Natural killer cell (primary cell): ENCODE data around the gene NAPEPLD. TPM values are rescaled to one million over a fixed set of nuclear protein-coding genes. Genes with fewer than 3 reads are reported as not detected.

Source experiments
- ATAC-seq, 3 donors: fragments of 150-1000 bp in 2 of 3; fragments of 200-7000 bp in 1 of 3; cut with Tn5 transposase; 1 replicate in 1 of 3; 2 replicates in 2 of 3; pipeline ENCODE4 v1.10.0; 2021; ENCODE audit warnings: mild to moderate bottlenecking in 2 of 3, moderate library complexity in 2 of 3
- DNase-seq, 2 donors: peaks; one replicate each; pipeline versions ENCODE4 v3.0.0 to v3.0.0-alpha.2; 2013 to 2021; ENCODE audit warnings: mixed read lengths in 1 of 2
- H3K27ac ChIP-seq: one replicate; pipeline ENCODE4 v1.5.1; 2013; ENCODE audit warnings: mild to moderate bottlenecking, low read length
- H3K27me3 ChIP-seq: one replicate; pipeline ENCODE4 v1.6.1; 2013; ENCODE audit warnings: low read length; ENCODE audit not compliant: control insufficient read depth, insufficient read depth
- H3K36me3 ChIP-seq: one replicate; pipeline ENCODE4 v1.6.1; 2013; ENCODE audit warnings: low read length; ENCODE audit not compliant: control insufficient read depth, insufficient read depth
- H3K4me1 ChIP-seq: one replicate; pipeline ENCODE4 v1.6.1; 2013; ENCODE audit warnings: low read length; ENCODE audit not compliant: control insufficient read depth, insufficient read depth
- H3K4me3 ChIP-seq: one replicate; pipeline ENCODE4 v1.5.1; 2013; ENCODE audit warnings: low read length
- H3K9me3 ChIP-seq: one replicate; pipeline ENCODE4 v1.6.1; 2013; ENCODE audit warnings: low read length; ENCODE audit not compliant: control insufficient read depth, insufficient read depth
- H3K27ac Mint-ChIP-seq, 2 donors: one replicate each; pipeline ENCODE4 v1.8.0; 2022; ENCODE audit warnings: mild to moderate bottlenecking in 2 of 2, mixed read lengths in 2 of 2, moderate library complexity in 1 of 2
- H3K27me3 Mint-ChIP-seq, 2 donors: one replicate each; pipeline ENCODE4 v1.8.0; 2022; ENCODE audit warnings: low read depth in 2 of 2, mixed read lengths in 2 of 2
- H3K36me3 Mint-ChIP-seq: one replicate; pipeline ENCODE4 v1.8.0; 2022; ENCODE audit warnings: mixed read lengths
- H3K4me1 Mint-ChIP-seq, 2 donors: one replicate each; pipeline ENCODE4 v1.8.0; 2022; ENCODE audit warnings: mixed read lengths in 2 of 2
- H3K4me3 Mint-ChIP-seq: one replicate; pipeline ENCODE4 v1.8.0; 2022; ENCODE audit warnings: mild to moderate bottlenecking, moderate library complexity, mixed read lengths
- H3K9me3 Mint-ChIP-seq, 2 donors: one replicate each; pipeline ENCODE4 v1.8.0; 2022; ENCODE audit warnings: mixed read lengths in 2 of 2
- WGBS: methylation state at CpG from one replicate; pipeline ENCODE4 v1.1.7; 2013; ENCODE audit warnings: missing lambda C conversion rate; ENCODE audit not compliant: insufficient coverage; 5-methylcytosine and 5-hydroxymethylcytosine counted together
- intact Hi-C: fragments of 100-400 bp; cut with micrococcal nuclease; formaldehyde crosslinking; loops from one replicate; pipeline ENCODE4 v1.14.2; 2022
- total RNA-seq, 4 donors: library from RNA; stranded (reverse); fragments of 120-200 nt in 1 of 4; gene quantifications; one replicate each; pipeline versions ENCODE4 v1.2.3 to v1.2.4, GENCODE V29; 2013 to 2022
- TF ChIP-seq, protein P1 (sequence below): fragments of 200-600 bp; IDR thresholded peaks from one replicate; pipeline ENCODE4 v1.8.0; 2022; ENCODE audit warnings: antibody characterized with exemption

The NAPEPLD gene
- total RNA-seq, 3 donors from 2014 or later (not counting 1 experiment from before 2014, with no cell fraction given) = 5.3 to 6.7 (median 5.9) TPM

DNA sequence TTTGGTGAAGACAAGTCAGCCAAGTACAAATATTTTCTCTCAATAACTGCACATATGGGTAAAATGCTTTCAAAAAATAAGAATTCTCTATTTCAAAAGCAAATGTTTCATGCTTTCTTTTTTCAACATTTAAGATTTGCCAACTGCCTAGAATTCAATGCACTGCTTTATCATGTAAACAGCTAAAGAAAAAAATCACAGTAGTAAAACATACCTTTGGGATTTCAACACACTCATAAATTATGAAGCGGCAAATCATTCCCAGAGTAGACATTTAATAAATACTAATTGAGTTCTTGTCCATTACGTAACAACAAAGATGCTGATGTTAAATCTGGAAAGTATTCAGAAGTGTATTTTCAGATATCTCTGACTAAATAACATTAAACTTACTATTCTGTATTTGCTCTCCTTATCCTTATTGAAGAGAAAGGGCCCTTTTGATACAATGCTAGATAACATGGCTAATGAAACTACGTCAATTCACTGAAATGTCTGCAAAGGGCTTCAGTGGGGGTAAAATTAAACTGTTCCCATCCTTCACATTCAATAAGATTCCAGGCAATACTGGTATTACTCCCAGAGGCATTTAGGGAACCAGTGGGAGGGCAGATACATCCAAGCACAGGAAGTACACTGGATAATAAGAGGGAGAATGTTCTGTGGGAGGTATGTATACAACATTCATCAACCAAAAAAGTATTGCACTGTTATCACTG is 13.9 kb downstream of the NAPEPLD start:
- peaks cover 5 to 6% of the 10 kb centered on the region in 2 donors for H3K4me1 Mint-ChIP-seq
- intact Hi-C loops = no loop called here
- Histone ChIP-seq H3K36me3 (no peaks in the 10 kb centered on the region), H3K27me3 (no peaks in the 10 kb centered on the region), H3K9me3 (no peaks in the 10 kb centered on the region), H3K4me1 (no peaks in the 10 kb centered on the region), H3K4me3 (no peak overlapping the region), H3K27ac (no peak overlapping the region)
- H3K36me3 Mint-ChIP-seq = no peaks in the 10 kb centered on the region
- H3K27ac Mint-ChIP-seq = peak overlapping the region in 1 of 2 donors; percentile 23
- WGBS = 100% methylated on average over 1 of the region's 3 CpGs
- no peaks in the 10 kb centered on the region for H3K9me3 Mint-ChIP-seq
- TF ChIP-seq, protein P1, sequence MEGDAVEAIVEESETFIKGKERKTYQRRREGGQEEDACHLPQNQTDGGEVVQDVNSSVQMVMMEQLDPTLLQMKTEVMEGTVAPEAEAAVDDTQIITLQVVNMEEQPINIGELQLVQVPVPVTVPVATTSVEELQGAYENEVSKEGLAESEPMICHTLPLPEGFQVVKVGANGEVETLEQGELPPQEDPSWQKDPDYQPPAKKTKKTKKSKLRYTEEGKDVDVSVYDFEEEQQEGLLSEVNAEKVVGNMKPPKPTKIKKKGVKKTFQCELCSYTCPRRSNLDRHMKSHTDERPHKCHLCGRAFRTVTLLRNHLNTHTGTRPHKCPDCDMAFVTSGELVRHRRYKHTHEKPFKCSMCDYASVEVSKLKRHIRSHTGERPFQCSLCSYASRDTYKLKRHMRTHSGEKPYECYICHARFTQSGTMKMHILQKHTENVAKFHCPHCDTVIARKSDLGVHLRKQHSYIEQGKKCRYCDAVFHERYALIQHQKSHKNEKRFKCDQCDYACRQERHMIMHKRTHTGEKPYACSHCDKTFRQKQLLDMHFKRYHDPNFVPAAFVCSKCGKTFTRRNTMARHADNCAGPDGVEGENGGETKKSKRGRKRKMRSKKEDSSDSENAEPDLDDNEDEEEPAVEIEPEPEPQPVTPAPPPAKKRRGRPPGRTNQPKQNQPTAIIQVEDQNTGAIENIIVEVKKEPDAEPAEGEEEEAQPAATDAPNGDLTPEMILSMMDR = no peak
- ATAC-seq (no peak), DNase-seq (no peak)
- no peak overlapping the region for H3K4me3 Mint-ChIP-seq
- no peaks in the 10 kb centered on the region for H3K27me3 Mint-ChIP-seq

DNA sequence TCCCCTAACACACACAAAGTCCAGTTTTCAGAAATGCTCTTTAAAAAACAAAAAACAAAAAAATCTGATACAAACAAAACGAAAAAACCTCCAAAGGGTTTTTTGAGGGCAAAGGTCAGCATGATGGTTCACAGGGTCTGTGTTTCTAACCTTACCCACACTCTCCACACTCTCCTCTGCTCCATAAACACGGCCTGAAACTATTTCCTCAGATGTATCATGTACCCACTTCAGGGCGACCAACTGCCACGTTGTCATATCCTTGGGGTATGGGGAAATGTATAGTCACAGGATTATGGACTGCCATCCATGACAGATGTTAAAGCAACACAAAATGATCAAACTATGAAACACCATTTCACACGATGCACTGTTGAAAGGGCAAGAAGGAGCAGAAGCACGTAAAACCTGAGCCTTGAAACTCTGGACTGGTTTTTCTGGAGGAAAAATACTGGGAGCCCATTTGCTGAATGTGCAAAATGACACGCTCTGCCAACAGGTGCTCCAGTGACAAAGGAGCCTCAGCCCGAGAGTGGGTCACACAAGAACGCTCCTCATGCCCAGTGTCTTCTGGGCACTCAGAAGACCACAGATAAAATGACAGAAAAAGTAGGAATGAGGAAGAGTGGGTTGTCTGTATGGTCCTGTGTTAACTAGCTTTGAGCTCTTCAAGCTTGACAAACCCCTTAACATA is 15.8 kb downstream of the NAPEPLD start:
- no peak overlapping the region for H3K4me3 ChIP-seq
- H3K27me3 ChIP-seq = no peaks in the 10 kb centered on the region
- ATAC-seq (no peak), DNase-seq (no peak)
- Mint-ChIP-seq H3K4me1 (peaks cover 9 to 10% of the 10 kb centered on the region in 2 donors), H3K4me3 (no peak overlapping the region), H3K36me3 (peaks cover 4% of the 10 kb centered on the region), H3K27me3 (no peaks in the 10 kb centered on the region), H3K9me3 (no peaks in the 10 kb centered on the region), H3K27ac (no peak overlapping the region)
- H3K36me3 ChIP-seq = peaks cover 5% of the 10 kb centered on the region
- H3K9me3 ChIP-seq = no peaks in the 10 kb centered on the region
- WGBS = 81% methylated on average over 8 of the region's 9 CpGs
- TF ChIP-seq, protein P1 = no peak
- no peak overlapping the region for H3K27ac ChIP-seq
- no peaks in the 10 kb centered on the region for H3K4me1 ChIP-seq
- intact Hi-C loops = no loop called here

DNA sequence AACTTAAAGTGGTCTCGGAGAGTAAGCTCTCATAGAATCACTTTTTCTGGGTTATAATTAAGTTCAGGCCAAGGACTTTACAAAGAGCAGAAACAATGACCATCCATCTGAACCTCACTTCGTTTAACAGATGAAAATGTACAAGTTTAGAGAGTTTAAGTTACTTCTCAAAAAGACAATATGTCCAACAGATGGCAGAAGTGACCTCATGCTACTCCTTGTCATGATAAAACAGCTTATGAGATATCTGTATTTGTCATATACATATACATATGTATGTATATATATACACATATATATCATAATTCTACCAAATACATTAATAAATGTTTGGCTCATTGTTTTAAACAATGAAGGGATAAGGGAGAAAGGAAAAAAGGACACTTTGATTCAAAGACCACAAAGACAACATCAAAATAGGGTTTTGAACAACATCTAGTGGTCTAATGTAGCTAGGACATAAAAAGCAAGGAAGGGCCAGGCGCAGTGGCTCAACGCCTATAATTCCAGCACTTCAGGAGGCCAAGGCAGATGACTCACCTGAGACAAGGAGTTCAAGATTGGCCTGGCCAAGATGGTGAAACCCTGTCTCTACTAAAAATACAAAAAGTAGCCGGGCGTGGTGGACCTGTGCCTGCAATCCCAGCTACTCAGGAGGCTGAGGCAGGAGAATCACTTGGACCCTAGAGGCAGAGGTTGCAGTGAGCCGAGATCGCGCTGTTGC is 17.8 kb downstream of the NAPEPLD start:
- Mint-ChIP-seq H3K27ac (peak overlapping the region; percentile 37 to 48), H3K27me3 (no peaks in the 10 kb centered on the region), H3K9me3 (no peaks in the 10 kb centered on the region), H3K36me3 (peaks cover 17% of the 10 kb centered on the region), H3K4me3 (no peak overlapping the region), H3K4me1 (peaks cover 9 to 12% of the 10 kb centered on the region in 2 donors)
- ATAC-seq = no peak
- Histone ChIP-seq H3K4me3 (no peak overlapping the region), H3K9me3 (no peaks in the 10 kb centered on the region), H3K4me1 (no peaks in the 10 kb centered on the region), H3K36me3 (peaks cover 20% of the 10 kb centered on the region), H3K27ac (no peak overlapping the region), H3K27me3 (no peaks in the 10 kb centered on the region)
- intact Hi-C loops = no loop called here
- TF ChIP-seq, protein P1 = no peak
- WGBS = 74% methylated on average over 9 of the region's 9 CpGs
- no peak for DNase-seq
